H1 (cell line): Measurements from ENCODE around the gene PPID. TPM values are rescaled to one million over a fixed set of nuclear protein-coding genes. Genes with fewer than 3 reads are reported as not detected.

Experiments used
- ASH2L ChIP-seq: fragments of 200-600, 300-600 bp; sonication (generic); IDR thresholded peaks from one replicate; pipeline ENCODE4 v1.7.1; 2017; ENCODE audit warnings: low read length
- CHD2 ChIP-seq: IDR thresholded peaks from 2 replicates; pipeline ENCODE4 v1.6.1; 2012; ENCODE audit warnings: low read length, improper control_type of control experiment
- CHD7 ChIP-seq: fragments of 300-600 bp; sonication (generic); IDR thresholded peaks from 2 replicates; pipeline ENCODE4 v1.7.1; 2012; ENCODE audit warnings: low read length, moderate library complexity, mild to moderate bottlenecking, inconsistent platforms; ENCODE audit not compliant: insufficient replicate concordance
- E2F6 ChIP-seq: IDR thresholded peaks from 2 replicates; pipeline ENCODE4 v1.6.1; 2012; ENCODE audit warnings: inconsistent platforms
- KDM1A ChIP-seq: fragments of 200-600, 300-600 bp; sonication (generic); IDR thresholded peaks from 2 replicates; pipeline ENCODE4 v1.7.1; 2016; ENCODE audit warnings: mild to moderate bottlenecking, low read length, borderline replicate concordance
- MAX ChIP-seq: IDR thresholded peaks from 2 replicates; pipeline ENCODE4 v1.6.1; 2012; ENCODE audit warnings: inconsistent platforms
- NANOG ChIP-seq: IDR thresholded peaks from 2 replicates; pipeline ENCODE4 v1.6.1; 2011; ENCODE audit warnings: low read length, low read depth, mild to moderate bottlenecking, inconsistent platforms; ENCODE audit not compliant: insufficient read depth, poor library complexity, severe bottlenecking
- POLR2AphosphoS5 ChIP-seq: IDR thresholded peaks from 2 replicates; pipeline ENCODE4 v1.6.1; 2011; ENCODE audit warnings: low read depth, low read length
- RAD21 ChIP-seq, 2 experiments: IDR thresholded peaks in 1 of 2; conservative IDR thresholded peaks in 1 of 2; 2 replicates each; pipeline ENCODE4 v1.6.1; 2011; ENCODE audit warnings: low read depth in 2 of 2, low read length in 2 of 2, improper control_type of control experiment in 1 of 2, inconsistent platforms in 1 of 2, mild to moderate bottlenecking in 1 of 2, moderate library complexity in 1 of 2
- RNF2 ChIP-seq: fragments of 200-900, 300-1000 bp; sonication (generic); IDR thresholded peaks from 2 replicates; pipeline ENCODE4 v1.7.1; 2016; ENCODE audit warnings: borderline replicate concordance, low read depth, mild to moderate bottlenecking, antibody characterized with exemption, low read length; ENCODE audit not compliant: poor library complexity, severe bottlenecking; ENCODE audit errors: missing control alignments
- TBP ChIP-seq: IDR thresholded peaks from 2 replicates; pipeline ENCODE4 v1.6.1; 2011; ENCODE audit warnings: low read depth, low read length, improper control_type of control experiment
- polyA plus RNA-seq, 7 experiments: library from polyadenylated mRNA; depleted of rRNA in 3 of 7; stranded (reverse) in 5 of 7; unstranded in 2 of 7; fragments of >200 nt in 5 of 7; fragments of 200-250 nt in 2 of 7; gene quantifications; 1 replicate in 5 of 7; 2 replicates in 1 of 7; 4 replicates in 1 of 7; pipeline versions ENCODE4 v1.2.1 to v1.2.3, GENCODE V29; 2011 to 2013; ENCODE audit warnings: missing spikeins in 2 of 7, mixed read lengths in 2 of 7
- total RNA-seq: library from RNA; stranded (reverse); fragmentation: NEBNext Ultra II Directional; extraction: Animal tissue kit (Norgen Biotek cat#: 25700); gene quantifications from 2 replicates; pipeline ENCODE4 v1.2.1, GENCODE V29; 2021

Gene PPID
- total and polyA plus RNA-seq, 2 of the 8 experiments (the other 6 are each of a cell fraction or from before 2014, with no cell fraction given) = 20.2 to 53.2 TPM

- TF ChIP-seq CHD7 (no peak), E2F6 (peak; percentile 74; the same call in 1 of the 2 replicates), MAX (no peak), CHD2 (no peak), RNF2 (no peak), KDM1A (no peak), ASH2L (peak; percentile 52), RAD21 (IDR thresholded peaks at IDR 0.05 in 1 of 2, conservative IDR thresholded peaks at IDR 0.05 in 1 of 2; ENCODE audit: low read depth in 2 of 2, low read length in 2 of 2) (no peak), TBP (peak; percentile 74; the same call in 1 of the 2 replicates), POLR2AphosphoS5 (peak; percentile 71; the same call in 1 of the 2 replicates), NANOG (no peak)
Observed at GRCh38 chr4:158671665-158671914, 51.6 kb downstream of the PPID start, which contains the start of gene C4orf46 (continued).
